SK-N-SH (cell line): ENCODE measurements around the gene TUBA4A. TPM values are rescaled to one million over a fixed set of nuclear protein-coding genes. Genes with fewer than 3 reads are reported as not detected.

Experiments used
- CTCF ChIA-PET: fragments of 300-600, 350-600 bp; formaldehyde crosslinking; extraction: SDS; loops from one replicate; lab custom pipeline; 2021; lab: Yijun Ruan, JAX
- POLR2A ChIA-PET: fragments of 350-600 bp; sonication (Branson Sonifier 250); formaldehyde crosslinking; extraction: SDS; loops from one replicate; lab custom pipeline; 2020; ENCODE audit warnings: antibody characterized with exemption, inconsistent platforms; lab: Yijun Ruan, JAX
- DNase-seq: peaks from one replicate; pipeline ENCODE4 v3.0.0; 2012
- H2AFZ ChIP-seq: fragments of 200-600 bp; sonication (generic); 2 replicates; pipeline ENCODE4 v1.8.1; 2016; ENCODE audit warnings: antibody characterized with exemption, mild to moderate bottlenecking, low read depth
- H3F3A ChIP-seq: fragments of 200-600 bp; sonication (generic); replicated peaks from 2 replicates; pipeline ENCODE3; 2016; ENCODE audit warnings: antibody characterized with exemption, mild to moderate bottlenecking; ENCODE audit not compliant: insufficient read depth
- H3K27ac ChIP-seq, 2 experiments: fragments of 200-500 bp in 1 of 2; fragments of 200-600 bp in 1 of 2; sonication (Bioruptor generic) in 1 of 2; sonication (generic), shearing (Covaris generic) in 1 of 2; 2 replicates each; pipeline versions ENCODE4 v1.5.1 to v1.6.1; 2014 to 2016; ENCODE audit warnings: low read depth in 2 of 2, inconsistent platforms in 1 of 2, low read length in 1 of 2, mild to moderate bottlenecking in 1 of 2, mixed read lengths in 1 of 2
- H3K27me3 ChIP-seq: fragments of 200-600 bp; sonication (generic), shearing (Covaris generic); 2 replicates; pipeline ENCODE4 v1.6.1; 2016; ENCODE audit warnings: mixed run types; ENCODE audit not compliant: insufficient read depth
- H3K36me3 ChIP-seq, 2 experiments: fragments of 200-500 bp in 1 of 2; fragments of 200-600 bp in 1 of 2; sonication (Bioruptor generic) in 1 of 2; sonication (generic) in 1 of 2; replicated peaks in 1 of 2; 2 replicates each; pipeline versions ENCODE3 to v1.5.1; 2014 to 2016; ENCODE audit warnings: low read length in 1 of 2, mild to moderate bottlenecking in 1 of 2; ENCODE audit not compliant: insufficient read depth in 2 of 2, control insufficient read depth in 1 of 2
- H3K4me1 ChIP-seq, 2 experiments: fragments of 200-500 bp in 1 of 2; fragments of 200-600 bp in 1 of 2; sonication (Bioruptor generic) in 1 of 2; sonication (generic), shearing (Covaris generic) in 1 of 2; 2 replicates each; pipeline versions ENCODE4 v1.5.1 to v1.6.1; 2014 to 2016; ENCODE audit warnings: low read depth in 1 of 2, low read length in 1 of 2, mixed run types in 1 of 2; ENCODE audit not compliant: insufficient read depth in 2 of 2, control insufficient read depth in 1 of 2
- H3K4me2 ChIP-seq: fragments of 200-600 bp; sonication (generic), shearing (Covaris generic); 2 replicates; pipeline ENCODE4 v1.6.1; 2017; ENCODE audit warnings: mixed run types
- H3K4me3 ChIP-seq, 2 experiments: fragments of 200-500 bp in 1 of 2; fragments of 200-600 bp in 1 of 2; sonication (Bioruptor generic) in 1 of 2; sonication (generic), shearing (Covaris generic) in 1 of 2; 2 replicates each; pipeline versions ENCODE4 v1.5.1 to v1.8.1; 2014 to 2016; ENCODE audit warnings: low read depth in 2 of 2, inconsistent platforms in 1 of 2, low read length in 1 of 2, mild to moderate bottlenecking in 1 of 2, mixed read lengths in 1 of 2, moderate library complexity in 1 of 2
- H3K79me2 ChIP-seq: fragments of 200-600 bp; sonication (generic); 2 replicates; pipeline ENCODE4 v1.8.1; 2017; ENCODE audit warnings: mild to moderate bottlenecking; ENCODE audit not compliant: insufficient read depth
- H3K9ac ChIP-seq: fragments of 200-600 bp; sonication (generic); 2 replicates; pipeline ENCODE4 v1.6.1; 2017; ENCODE audit warnings: mixed run types
- H3K9me2 ChIP-seq: fragments of 200-600 bp; sonication (generic); 2 replicates; pipeline ENCODE4 v1.6.1; 2017; ENCODE audit warnings: mixed run types
- H3K9me3 ChIP-seq: fragments of 200-600 bp; sonication (generic); 2 replicates; pipeline ENCODE4 v1.6.1; 2017; ENCODE audit warnings: mixed run types, mild to moderate bottlenecking, moderate library complexity
- H4K20me1 ChIP-seq: fragments of 200-600 bp; sonication (generic); 2 replicates; pipeline ENCODE4 v1.6.1; 2017; ENCODE audit warnings: mild to moderate bottlenecking, mixed run types; ENCODE audit not compliant: insufficient read depth
- EP300 ChIP-seq, 2 experiments: IDR thresholded peaks; 2 replicates each; pipeline versions ENCODE4 v1.4.0 to v1.6.1; 2012; ENCODE audit warnings: borderline replicate concordance in 1 of 2, low read depth in 1 of 2, low read length in 1 of 2
- JUND ChIP-seq: IDR thresholded peaks from 2 replicates; pipeline ENCODE4 v1.4.0; 2012
- RCOR1 ChIP-seq: fragments of 150-350 bp; IDR thresholded peaks from 2 replicates; pipeline ENCODE4 v1.6.1; 2017; ENCODE audit warnings: antibody characterized with exemption, low read length
- SMC3 ChIP-seq: IDR thresholded peaks from 2 replicates; pipeline ENCODE4 v1.6.1; 2012; ENCODE audit warnings: low read depth, low read length, improper control_type of control experiment
- USF1 ChIP-seq: IDR thresholded peaks from 2 replicates; pipeline ENCODE4 v1.4.0; 2012; ENCODE audit warnings: low read depth, borderline replicate concordance
- whole genome bisulfite sequencing: methylation state at CpG from one replicate; pipeline ENCODE4 v1.1.6; 2017; ENCODE audit warnings: low lambda C conversion rate; 5-methylcytosine and 5-hydroxymethylcytosine counted together
- polyA plus RNA-seq, 3 experiments: library from polyadenylated mRNA; depleted of rRNA; stranded (reverse); fragments of >200 nt; gene quantifications; 2 replicates each; pipeline ENCODE4 v1.2.3, GENCODE V29; 2012
- TF ChIP-seq, protein P1 (sequence below): fragments of 150-350 bp; IDR thresholded peaks from 2 replicates; pipeline ENCODE4 v1.6.1; 2016; ENCODE audit warnings: mild to moderate bottlenecking, low read depth, low read length
- TF ChIP-seq, protein P2 (sequence below): IDR thresholded peaks from 2 replicates; pipeline ENCODE4 v1.4.0; 2012; ENCODE audit warnings: low read depth
- TF ChIP-seq, protein P3 (sequence below): IDR thresholded peaks from 2 replicates; pipeline ENCODE4 v1.6.1; 2012; ENCODE audit warnings: mild to moderate bottlenecking, low read depth, low read length, moderate library complexity
- TF ChIP-seq, protein P4 (sequence below): IDR thresholded peaks from 2 replicates; pipeline ENCODE4 v1.4.0; 2012; ENCODE audit warnings: low read depth, borderline replicate concordance

Gene TUBA4A
- polyA plus RNA-seq, 1 of the 3 experiments (the other 2 are of a cell fraction) = 6.2 TPM

GRCh38 chr2:219213026-219213415 is 40.7 kb downstream of the TUBA4A start:
- H3K36me3 ChIP-seq = peaks cover 22 to 62% of the 10 kb centered on the region in 2 experiments
- no peak overlapping the region for H3K27ac ChIP-seq
- no peak overlapping the region for H3K9ac ChIP-seq
- peaks cover 13% of the 10 kb centered on the region for H3F3A ChIP-seq
- TF ChIP-seq, protein P1, sequence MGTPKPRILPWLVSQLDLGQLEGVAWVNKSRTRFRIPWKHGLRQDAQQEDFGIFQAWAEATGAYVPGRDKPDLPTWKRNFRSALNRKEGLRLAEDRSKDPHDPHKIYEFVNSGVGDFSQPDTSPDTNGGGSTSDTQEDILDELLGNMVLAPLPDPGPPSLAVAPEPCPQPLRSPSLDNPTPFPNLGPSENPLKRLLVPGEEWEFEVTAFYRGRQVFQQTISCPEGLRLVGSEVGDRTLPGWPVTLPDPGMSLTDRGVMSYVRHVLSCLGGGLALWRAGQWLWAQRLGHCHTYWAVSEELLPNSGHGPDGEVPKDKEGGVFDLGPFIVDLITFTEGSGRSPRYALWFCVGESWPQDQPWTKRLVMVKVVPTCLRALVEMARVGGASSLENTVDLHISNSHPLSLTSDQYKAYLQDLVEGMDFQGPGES = no peak
- TF ChIP-seq SMC3 (no peak), JUND (no peak), EP300 (IDR thresholded peaks at IDR 0.05; ENCODE audit: borderline replicate concordance in 1 of 2, low read depth in 1 of 2, low read length in 1 of 2) (no peak), USF1 (no peak), RCOR1 (no peak)
- TF ChIP-seq, protein P2, sequence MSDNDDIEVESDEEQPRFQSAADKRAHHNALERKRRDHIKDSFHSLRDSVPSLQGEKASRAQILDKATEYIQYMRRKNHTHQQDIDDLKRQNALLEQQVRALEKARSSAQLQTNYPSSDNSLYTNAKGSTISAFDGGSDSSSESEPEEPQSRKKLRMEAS = no peak
- TF ChIP-seq, protein P3, sequence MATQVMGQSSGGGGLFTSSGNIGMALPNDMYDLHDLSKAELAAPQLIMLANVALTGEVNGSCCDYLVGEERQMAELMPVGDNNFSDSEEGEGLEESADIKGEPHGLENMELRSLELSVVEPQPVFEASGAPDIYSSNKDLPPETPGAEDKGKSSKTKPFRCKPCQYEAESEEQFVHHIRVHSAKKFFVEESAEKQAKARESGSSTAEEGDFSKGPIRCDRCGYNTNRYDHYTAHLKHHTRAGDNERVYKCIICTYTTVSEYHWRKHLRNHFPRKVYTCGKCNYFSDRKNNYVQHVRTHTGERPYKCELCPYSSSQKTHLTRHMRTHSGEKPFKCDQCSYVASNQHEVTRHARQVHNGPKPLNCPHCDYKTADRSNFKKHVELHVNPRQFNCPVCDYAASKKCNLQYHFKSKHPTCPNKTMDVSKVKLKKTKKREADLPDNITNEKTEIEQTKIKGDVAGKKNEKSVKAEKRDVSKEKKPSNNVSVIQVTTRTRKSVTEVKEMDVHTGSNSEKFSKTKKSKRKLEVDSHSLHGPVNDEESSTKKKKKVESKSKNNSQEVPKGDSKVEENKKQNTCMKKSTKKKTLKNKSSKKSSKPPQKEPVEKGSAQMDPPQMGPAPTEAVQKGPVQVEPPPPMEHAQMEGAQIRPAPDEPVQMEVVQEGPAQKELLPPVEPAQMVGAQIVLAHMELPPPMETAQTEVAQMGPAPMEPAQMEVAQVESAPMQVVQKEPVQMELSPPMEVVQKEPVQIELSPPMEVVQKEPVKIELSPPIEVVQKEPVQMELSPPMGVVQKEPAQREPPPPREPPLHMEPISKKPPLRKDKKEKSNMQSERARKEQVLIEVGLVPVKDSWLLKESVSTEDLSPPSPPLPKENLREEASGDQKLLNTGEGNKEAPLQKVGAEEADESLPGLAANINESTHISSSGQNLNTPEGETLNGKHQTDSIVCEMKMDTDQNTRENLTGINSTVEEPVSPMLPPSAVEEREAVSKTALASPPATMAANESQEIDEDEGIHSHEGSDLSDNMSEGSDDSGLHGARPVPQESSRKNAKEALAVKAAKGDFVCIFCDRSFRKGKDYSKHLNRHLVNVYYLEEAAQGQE = no peak
- TF ChIP-seq, protein P4, sequence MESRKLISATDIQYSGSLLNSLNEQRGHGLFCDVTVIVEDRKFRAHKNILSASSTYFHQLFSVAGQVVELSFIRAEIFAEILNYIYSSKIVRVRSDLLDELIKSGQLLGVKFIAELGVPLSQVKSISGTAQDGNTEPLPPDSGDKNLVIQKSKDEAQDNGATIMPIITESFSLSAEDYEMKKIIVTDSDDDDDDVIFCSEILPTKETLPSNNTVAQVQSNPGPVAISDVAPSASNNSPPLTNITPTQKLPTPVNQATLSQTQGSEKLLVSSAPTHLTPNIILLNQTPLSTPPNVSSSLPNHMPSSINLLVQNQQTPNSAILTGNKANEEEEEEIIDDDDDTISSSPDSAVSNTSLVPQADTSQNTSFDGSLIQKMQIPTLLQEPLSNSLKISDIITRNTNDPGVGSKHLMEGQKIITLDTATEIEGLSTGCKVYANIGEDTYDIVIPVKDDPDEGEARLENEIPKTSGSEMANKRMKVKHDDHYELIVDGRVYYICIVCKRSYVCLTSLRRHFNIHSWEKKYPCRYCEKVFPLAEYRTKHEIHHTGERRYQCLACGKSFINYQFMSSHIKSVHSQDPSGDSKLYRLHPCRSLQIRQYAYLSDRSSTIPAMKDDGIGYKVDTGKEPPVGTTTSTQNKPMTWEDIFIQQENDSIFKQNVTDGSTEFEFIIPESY = no peak
- H3K4me1 ChIP-seq = peaks cover 5 to 21% of the 10 kb centered on the region in 2 experiments; a peak in 3 of 4 replicates
- H2AFZ ChIP-seq = no peak overlapping the region
- no peaks in the 10 kb centered on the region for H3K9me2 ChIP-seq
- POLR2A ChIA-PET = interaction anchor here (0.8 kb wide), 1 partner anchor 12 kb away, joined by 3 read pairs; no protein-coding TSS in a partner anchor
- WGBS = 95% methylated on average over 8 of the region's 8 CpGs
- no peaks in the 10 kb centered on the region for H3K79me2 ChIP-seq
- H3K4me2 ChIP-seq = no peak overlapping the region
- no peaks in the 10 kb centered on the region for H3K9me3 ChIP-seq
- CTCF ChIA-PET = interaction anchor here (0.5 to 3.4 kb wide), 5 partner anchors 12 to 179 kb away, joined by 3 to 22 read pairs (median 3); partner anchors contain the start of gene NHEJ1
- no peak for DNase-seq
- H3K27me3 ChIP-seq = no peaks in the 10 kb centered on the region
- no peaks in the 10 kb centered on the region for H4K20me1 ChIP-seq
- H3K4me3 ChIP-seq = no peak overlapping the region
